ENCODE measurements around the gene MPDU1.
"Not testable (repeated sequence)": the region's sequence is repeated elsewhere in the genome, so short reads cannot be mapped to it uniquely, and the experiment has no call there.

MPDU1 gene

DNA sequence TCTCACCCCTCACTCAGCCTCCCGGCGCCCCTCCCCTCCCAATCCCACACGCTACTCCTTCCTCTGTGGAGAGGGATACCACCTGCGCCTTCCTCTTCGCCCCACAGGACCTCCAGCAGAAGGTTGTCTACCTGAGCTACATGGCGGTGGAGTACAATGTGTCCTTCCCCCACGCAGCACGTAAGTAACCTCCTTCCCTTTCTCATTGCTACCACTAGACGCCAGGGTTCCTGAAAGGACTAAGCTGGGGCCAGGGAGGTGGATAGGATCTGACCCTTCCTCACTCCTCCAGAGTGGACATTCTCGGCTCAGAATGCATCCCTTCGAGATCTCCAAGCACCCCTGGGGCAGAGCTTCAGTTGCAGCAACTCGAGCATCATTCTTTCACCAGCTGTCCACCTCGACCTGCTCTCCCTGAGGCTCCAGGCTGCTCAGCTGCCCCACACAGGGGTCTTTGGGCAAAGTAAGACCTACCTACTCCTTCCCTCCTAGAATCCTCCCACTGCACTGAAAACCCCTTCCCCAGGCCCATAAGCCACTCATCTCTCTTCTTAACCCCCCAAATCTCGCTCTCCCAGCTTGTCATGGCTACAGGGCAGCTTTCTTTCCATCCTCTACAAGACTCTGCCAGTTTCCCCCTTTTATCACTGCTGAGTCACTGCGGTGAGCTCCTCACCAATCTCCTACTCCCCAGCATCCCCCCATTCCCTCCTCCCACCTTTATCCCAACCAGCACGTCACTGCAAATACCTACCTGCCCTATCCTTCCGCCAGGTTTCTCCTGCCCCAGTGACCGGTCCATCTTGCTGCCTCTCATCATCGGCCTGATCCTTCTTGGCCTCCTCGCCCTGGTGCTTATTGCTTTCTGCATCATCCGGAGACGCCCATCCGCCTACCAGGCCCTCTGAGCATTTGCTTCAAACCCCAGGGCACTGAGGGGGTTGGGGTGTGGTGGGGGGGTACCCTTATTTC, 2.8 kb upstream of the MPDU1 start:
- TF ChIP-seq POLR2A (IDR thresholded peaks at IDR 0.05; ENCODE audit: low read depth, low read length): 0 out of 2 replicates have a peak, but pooled peaks have one; percentile 12
- FAIRE-seq (no peak), DNase-seq (ENCODE audit: insufficient read length, low spot score) (no peak)

DNA sequence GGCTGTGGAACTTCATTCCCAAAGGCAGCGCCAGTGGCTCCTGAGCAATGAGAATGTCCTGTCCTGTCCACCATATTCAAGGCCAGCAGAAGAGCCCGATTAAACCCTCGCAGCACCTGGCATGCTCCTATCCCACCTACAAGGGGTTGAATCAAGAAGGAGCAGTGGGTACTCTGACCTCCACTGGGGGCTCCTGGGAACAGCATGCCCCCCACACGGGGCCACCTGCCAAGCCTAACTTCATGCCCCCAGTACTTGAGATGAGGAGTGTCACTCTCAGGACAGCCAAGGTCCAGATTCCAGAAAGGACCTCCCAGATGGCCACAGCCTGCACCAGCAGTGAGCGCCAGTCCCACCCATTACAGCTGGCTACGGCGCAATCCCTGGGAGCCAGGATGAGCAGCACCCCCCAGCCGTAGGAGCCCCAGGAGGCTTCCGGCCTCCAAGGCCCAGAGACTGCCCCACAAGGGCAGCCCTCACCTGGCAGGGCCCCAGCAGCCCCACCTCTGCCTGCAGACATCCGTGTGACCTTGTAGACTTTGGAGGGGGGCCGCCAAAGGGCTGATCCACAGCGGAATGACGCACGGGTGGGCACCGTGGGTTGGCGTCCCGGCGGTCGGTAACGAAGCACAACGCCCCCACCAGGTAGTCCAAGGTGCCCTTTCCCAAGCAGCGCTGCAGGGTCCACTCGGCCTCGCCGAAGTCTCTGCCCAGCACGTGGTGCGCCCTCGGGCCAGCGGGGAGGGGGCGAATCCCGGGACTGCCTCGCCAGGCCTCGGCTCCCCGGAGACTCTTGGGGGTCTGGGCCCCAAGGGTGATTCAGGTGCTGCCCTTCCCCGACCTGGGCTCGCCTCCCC, 1.0 kb upstream of the MPDU1 start:
- no peak for DNase-seq (ENCODE audit: insufficient read length, low spot score)
- no peak for FAIRE-seq
- no peak for TF ChIP-seq POLR2A (IDR thresholded peaks at IDR 0.05; ENCODE audit: low read depth, low read length)

DNA sequence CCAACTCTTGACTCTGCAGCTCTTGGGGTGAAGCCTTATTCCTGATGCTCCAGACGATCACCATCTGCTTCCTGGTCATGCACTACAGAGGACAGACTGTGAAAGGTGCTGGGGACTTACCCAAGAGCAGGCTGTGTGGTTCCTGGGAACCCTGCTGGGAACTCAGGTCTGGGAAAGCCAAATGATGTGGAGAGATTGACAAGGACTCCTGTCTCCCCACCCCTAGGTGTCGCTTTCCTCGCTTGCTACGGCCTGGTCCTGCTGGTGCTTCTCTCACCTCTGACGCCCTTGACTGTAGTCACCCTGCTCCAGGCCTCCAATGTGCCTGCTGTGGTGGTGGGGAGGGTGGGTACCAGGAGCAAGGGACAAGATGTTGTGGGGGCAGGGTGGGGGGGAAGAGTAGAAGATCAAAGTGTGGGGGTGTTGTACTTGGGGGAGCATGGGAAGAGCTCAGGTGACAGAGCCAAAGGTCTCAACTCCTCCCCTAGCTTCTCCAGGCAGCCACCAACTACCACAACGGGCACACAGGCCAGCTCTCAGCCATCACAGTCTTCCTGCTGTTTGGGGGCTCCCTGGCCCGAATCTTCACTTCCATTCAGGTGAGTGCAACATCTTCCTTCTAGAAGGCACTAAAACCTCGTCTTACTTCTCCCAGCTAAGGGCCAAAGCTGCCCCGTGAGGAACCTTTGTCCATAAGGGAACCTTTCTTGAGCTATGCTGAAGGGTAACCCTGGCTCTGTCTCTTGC, 3.2 kb downstream of the MPDU1 start:
- TF ChIP-seq POLR2A (IDR thresholded peaks at IDR 0.05; ENCODE audit: low read depth, low read length): no peak
- FAIRE-seq (no peak), DNase-seq (ENCODE audit: insufficient read length, low spot score) (no peak)

DNA sequence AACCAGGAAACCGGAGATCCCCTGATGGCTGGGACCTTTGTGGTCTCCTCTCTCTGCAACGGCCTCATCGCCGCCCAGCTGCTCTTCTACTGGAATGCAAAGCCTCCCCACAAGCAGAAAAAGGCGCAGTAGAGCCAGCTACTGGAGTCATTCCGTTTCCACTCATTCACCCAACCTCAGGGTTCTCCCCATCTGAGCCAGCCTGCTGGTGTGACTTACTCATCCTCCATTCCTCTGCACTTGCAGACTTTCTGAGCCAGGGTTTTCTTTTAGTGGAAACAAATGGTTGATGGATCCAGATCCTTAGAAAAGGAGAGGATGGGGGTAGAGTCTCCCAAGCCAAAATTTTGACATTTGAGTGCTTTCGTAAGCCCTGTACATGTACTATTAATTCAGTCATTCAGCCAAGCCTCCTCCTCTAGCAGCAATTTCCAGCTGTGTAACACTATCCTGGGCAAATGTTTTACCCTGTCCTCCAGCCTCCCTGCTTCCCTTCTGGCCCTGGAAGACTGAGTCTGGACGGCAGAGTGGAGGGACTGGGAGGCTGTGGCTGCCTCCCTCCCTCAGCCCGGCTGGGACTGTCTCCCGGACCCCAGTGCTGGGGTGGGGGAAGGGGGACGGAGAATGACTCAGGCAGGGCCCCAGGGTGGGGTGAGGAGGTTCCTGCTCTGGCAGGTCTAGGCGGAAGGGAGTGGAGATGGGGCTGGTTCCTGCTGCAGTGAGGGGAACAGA, 3.9 kb downstream of the MPDU1 start:
- no peak for TF ChIP-seq POLR2A (IDR thresholded peaks at IDR 0.05; ENCODE audit: low read depth, low read length)
- DNase-seq (ENCODE audit: insufficient read length, low spot score): peak; percentile 64

DNA sequence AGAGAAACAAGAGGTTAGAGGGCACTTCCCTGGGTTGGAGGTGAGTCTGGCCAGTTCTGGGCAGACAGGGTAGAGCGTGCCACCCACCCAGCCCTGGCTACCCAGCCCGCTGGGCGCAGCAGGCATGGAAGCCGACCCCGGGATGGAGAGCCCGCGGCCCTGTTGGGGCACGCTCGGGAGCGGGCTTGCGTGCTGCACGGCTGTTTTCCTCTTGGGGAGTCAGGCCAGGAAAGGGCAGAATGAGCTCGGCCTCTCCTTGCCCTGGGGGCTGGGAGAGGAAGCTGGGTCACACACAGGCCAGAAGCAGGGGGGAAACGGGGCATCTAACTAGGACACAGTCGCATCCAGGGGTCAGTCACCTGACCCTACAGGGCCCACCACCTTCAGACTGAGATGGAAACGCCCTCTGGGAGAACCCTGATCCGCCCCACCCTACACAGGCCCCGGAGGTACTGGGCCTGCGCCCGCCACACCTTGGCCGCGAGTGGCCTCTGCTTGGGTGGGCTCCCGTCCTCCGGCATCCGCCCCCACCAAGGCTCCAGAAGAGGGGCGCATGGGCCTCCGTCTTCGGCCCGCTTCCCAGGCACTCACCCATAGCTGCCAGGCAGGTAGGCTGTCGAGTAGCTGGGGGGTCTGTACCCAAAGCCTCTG, 5.0 kb downstream of the MPDU1 start:
- DNase-seq (ENCODE audit: insufficient read length, low spot score): no peak
- TF ChIP-seq POLR2A (IDR thresholded peaks at IDR 0.05; ENCODE audit: low read depth, low read length): no peak
- FAIRE-seq: no peak

More for the DNA sequence above, 3.9 kb downstream of the MPDU1 start:
- no peak for FAIRE-seq

- DNase-seq (ENCODE audit: insufficient read length, low spot score): no peak
- no peak for FAIRE-seq
- TF ChIP-seq POLR2A (IDR thresholded peaks at IDR 0.05; ENCODE audit: low read depth, low read length): no peak
These were observed 5.7 kb downstream of the MPDU1 start for GRCh38 chr17:7589204-7589868.

GRCh38 chr17:7589891-7590691, 6.4 kb downstream of the MPDU1 start, which contains the start of gene SOX15:
SOX15 (minus strand) TSS chr17:7590094; CDS start chr17:7589676, 418 bp downstream.
- no peak for FAIRE-seq
- TF ChIP-seq POLR2A (IDR thresholded peaks at IDR 0.05; ENCODE audit: low read depth, low read length): no peak
- peak; percentile 55 for DNase-seq (ENCODE audit: insufficient read length, low spot score)

- no peak for TF ChIP-seq POLR2A (IDR thresholded peaks at IDR 0.05; ENCODE audit: low read depth, low read length)
- FAIRE-seq: no peak
- no peak for DNase-seq (ENCODE audit: insufficient read length, low spot score)
These were observed 7.1 kb downstream of the MPDU1 start for GRCh38 chr17:7590743-7591142.

- FAIRE-seq (no peak), DNase-seq (ENCODE audit: insufficient read length, low spot score) (no peak)
These were observed 7.9 kb downstream of the MPDU1 start for GRCh38 chr17:7591596-7591995.

DNA sequence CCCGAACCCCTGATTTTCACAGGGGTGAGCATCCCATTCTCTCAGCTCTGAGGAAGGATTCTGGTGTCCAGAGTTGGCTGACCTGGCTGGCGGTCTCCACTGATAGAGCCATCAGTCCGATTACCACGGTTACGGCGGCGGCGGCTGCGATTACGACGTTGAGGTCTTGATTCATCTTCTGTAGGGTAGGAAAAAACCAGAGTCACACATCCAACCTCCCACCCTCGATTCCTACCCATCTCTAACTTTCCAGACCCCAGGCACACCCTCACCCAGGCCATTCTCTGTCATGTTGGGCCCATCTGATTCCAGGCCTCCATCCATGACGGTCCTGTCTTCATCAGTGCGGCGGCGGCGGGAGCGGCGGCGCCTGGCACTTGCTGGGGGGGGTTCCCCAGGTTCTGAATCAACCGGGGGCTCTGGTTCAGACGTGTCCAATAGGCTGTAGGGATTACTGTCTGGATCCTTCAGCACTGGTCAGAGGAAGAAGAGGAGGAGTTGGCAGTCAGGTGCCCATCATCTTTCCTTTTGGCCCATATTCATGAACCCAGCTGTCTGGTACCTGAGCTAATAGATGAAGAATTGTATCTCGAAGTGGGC, 8.9 kb downstream of the MPDU1 start:
- DNase-seq (ENCODE audit: insufficient read length, low spot score) (no peak), FAIRE-seq (no peak)
- TF ChIP-seq POLR2A (IDR thresholded peaks at IDR 0.05; ENCODE audit: low read depth, low read length): no peak

More at GRCh38 chr17:7591596-7591995, 7.9 kb downstream of the MPDU1 start:
- no peak for TF ChIP-seq POLR2A (IDR thresholded peaks at IDR 0.05; ENCODE audit: low read depth, low read length)

DNA sequence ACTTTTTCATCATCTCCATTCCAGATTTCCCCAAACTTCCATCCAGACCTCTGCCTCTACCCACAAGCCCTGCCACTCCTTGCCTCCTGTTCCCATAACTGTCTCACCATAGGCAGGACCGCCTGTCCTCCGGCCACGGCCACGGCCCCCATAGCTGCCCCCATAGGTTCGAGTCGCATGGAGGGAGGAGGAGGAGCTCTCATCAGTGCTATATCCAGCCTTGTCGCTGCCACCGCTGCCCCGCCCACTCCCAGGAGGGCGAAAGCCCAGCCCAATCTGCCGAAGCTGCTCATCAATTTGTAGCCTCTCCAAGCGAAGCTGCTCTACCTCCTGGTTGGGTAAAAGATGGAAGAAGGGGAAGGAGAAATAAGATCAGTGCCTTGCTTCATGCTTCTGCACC, 9.6 kb downstream of the MPDU1 start:
- TF ChIP-seq POLR2A (IDR thresholded peaks at IDR 0.05; ENCODE audit: low read depth, low read length): no peak
- no peak for DNase-seq (ENCODE audit: insufficient read length, low spot score)
- no peak for FAIRE-seq

DNA sequence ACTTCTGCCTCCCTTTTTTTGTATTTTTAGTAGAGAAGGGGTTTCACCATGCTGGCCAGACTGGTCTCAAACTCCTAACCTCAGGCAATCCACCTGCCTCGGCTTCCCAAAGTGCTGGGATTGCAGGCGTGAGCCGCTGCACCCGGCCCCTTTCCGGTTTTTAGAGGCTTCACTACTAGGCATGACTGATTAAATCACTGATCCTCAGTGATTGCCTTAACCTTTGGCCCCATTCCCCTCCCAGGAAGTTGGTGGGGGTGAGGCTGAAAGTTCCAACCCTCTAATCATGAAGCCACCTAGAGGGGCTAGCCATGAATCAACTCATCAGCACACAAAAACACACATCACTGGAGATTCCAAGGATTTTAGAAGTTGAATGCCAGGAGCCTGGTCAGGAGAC, 13.9 kb downstream of the MPDU1 start:
- DNase-seq (ENCODE audit: insufficient read length, low spot score); FAIRE-seq: not testable (repeated sequence)
